ENCODE data around the gene USF2. TPM values are rescaled to one million over a fixed set of nuclear protein-coding genes. Genes with fewer than 3 reads are reported as not detected.

USF2 gene
- polyA plus RNA-seq, 4 donors = 74.7 to 127 (median 109) TPM

- DNase-seq = no peak
These were observed 31.5 kb downstream of the USF2 start for GRCh38 chr19:35300339-35300649.

GRCh38 chr19:35301961-35302360 is 33.2 kb downstream of the USF2 start:
- no peaks in the 10 kb centered on the region for H3K4me1 ChIP-seq (ENCODE audit: control insufficient read depth in 3 of 3, insufficient read depth in 2 of 3, low read depth in 1 of 3, low read length in 2 of 3)
- peaks cover 0 to 9% (median 0%) of the 10 kb centered on the region in 3 donors for H3K27me3 ChIP-seq (ENCODE audit: control insufficient read depth in 3 of 3, insufficient read depth in 3 of 3, low read length in 3 of 3)
- 89 to 98% (median 91%) methylated on average over 2 of the region's 2 CpGs for WGBS, 3 donors

More at GRCh38 chr19:35300339-35300649, 31.5 kb downstream of the USF2 start:
- Histone ChIP-seq H3K36me3 (ENCODE audit: control insufficient read depth in 3 of 3, insufficient read depth in 2 of 3, low read depth in 1 of 3, low read length in 3 of 3) (no peaks in the 10 kb centered on the region), H3K27me3 (ENCODE audit: control insufficient read depth in 3 of 3, insufficient read depth in 3 of 3, low read length in 3 of 3) (peaks cover 0 to 9% (median 0%) of the 10 kb centered on the region in 3 donors), H3K4me3 (ENCODE audit: low read depth in 1 of 3, low read length in 3 of 3) (no peak overlapping the region), H3K4me1 (ENCODE audit: control insufficient read depth in 3 of 3, insufficient read depth in 2 of 3, low read depth in 1 of 3, low read length in 2 of 3) (no peaks in the 10 kb centered on the region), H3K27ac (ENCODE audit: low read depth in 1 of 3, low read length in 2 of 3) (no peak overlapping the region), H3K9me3 (ENCODE audit: control insufficient read depth in 2 of 2, insufficient read depth in 1 of 2, low read depth in 1 of 2, low read length in 1 of 2) (no peaks in the 10 kb centered on the region)
- FAIRE-seq = no peak
- WGBS, 3 donors = 54 to 77% (median 76%) methylated on average over 10 of the region's 10 CpGs

DNA sequence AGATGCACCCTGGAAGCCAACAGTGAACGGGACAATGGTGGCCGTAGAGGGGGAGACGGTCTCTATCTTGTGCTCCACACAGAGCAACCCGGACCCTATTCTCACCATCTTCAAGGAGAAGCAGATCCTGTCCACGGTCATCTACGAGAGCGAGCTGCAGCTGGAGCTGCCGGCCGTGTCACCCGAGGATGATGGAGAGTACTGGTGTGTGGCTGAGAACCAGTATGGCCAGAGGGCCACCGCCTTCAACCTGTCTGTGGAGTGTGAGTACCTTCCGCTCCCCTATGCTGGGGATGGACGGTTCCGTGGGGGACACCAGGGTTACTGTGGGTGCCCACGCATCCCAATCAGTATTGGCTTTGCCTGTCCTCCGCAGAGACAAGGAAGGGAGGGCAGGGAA is 33.7 kb downstream of the USF2 start:
- Histone ChIP-seq H3K9me3 (ENCODE audit: control insufficient read depth in 2 of 2, insufficient read depth in 1 of 2, low read depth in 1 of 2, low read length in 1 of 2) (no peaks in the 10 kb centered on the region), H3K36me3 (ENCODE audit: control insufficient read depth in 3 of 3, insufficient read depth in 2 of 3, low read depth in 1 of 3, low read length in 3 of 3) (no peaks in the 10 kb centered on the region), H3K27me3 (ENCODE audit: control insufficient read depth in 3 of 3, insufficient read depth in 3 of 3, low read length in 3 of 3) (peaks cover 0 to 9% (median 0%) of the 10 kb centered on the region in 3 donors), H3K4me1 (ENCODE audit: control insufficient read depth in 3 of 3, insufficient read depth in 2 of 3, low read depth in 1 of 3, low read length in 2 of 3) (no peaks in the 10 kb centered on the region), H3K4me3 (ENCODE audit: low read depth in 1 of 3, low read length in 3 of 3) (no peak overlapping the region), H3K27ac (ENCODE audit: low read depth in 1 of 3, low read length in 2 of 3) (no peak overlapping the region)
- FAIRE-seq (no peak), DNase-seq (no peak)
- WGBS, 3 donors = 84 to 85% (median 84%) methylated on average over 16 of the region's 16 CpGs

More at GRCh38 chr19:35301961-35302360, 33.2 kb downstream of the USF2 start:
- no peak for FAIRE-seq
- DNase-seq = no peak
- Histone ChIP-seq H3K27ac (ENCODE audit: low read depth in 1 of 3, low read length in 2 of 3) (no peak overlapping the region), H3K36me3 (ENCODE audit: control insufficient read depth in 3 of 3, insufficient read depth in 2 of 3, low read depth in 1 of 3, low read length in 3 of 3) (no peaks in the 10 kb centered on the region), H3K9me3 (ENCODE audit: control insufficient read depth in 2 of 2, insufficient read depth in 1 of 2, low read depth in 1 of 2, low read length in 1 of 2) (no peaks in the 10 kb centered on the region), H3K4me3 (ENCODE audit: low read depth in 1 of 3, low read length in 3 of 3) (no peak overlapping the region)

DNA sequence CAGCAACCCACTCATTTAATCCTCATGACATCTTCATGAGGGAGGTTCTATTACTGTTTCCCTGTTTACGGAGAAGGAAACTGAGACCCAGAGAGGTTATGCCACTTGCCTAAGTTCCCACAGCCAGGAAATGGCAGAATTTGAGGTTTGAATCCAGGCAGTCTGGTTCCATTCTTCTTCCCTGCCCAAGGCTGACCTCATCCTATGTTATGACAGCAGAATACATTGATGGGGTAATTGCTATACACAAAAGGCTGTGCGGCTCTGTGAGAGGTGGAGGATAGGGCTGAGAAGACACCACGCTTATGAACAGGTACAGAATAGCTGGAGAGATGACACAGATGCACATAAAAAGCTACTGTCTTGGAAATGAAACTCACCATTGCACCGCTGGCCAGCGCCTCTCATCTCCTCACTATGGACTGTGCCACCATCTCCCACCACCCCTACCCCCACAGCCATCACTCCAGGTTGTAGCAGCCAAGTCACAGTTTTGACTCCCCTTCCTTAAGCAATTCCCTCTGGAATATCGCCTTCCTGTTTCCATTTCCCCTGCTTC is 34.7 kb downstream of the USF2 start:
- FAIRE-seq (no peak), DNase-seq (no peak)
- Histone ChIP-seq H3K27ac (ENCODE audit: low read depth in 1 of 3, low read length in 2 of 3) (no peak overlapping the region), H3K27me3 (ENCODE audit: control insufficient read depth in 3 of 3, insufficient read depth in 3 of 3, low read length in 3 of 3) (peaks cover 0 to 9% (median 0%) of the 10 kb centered on the region in 3 donors), H3K9me3 (ENCODE audit: control insufficient read depth in 2 of 2, insufficient read depth in 1 of 2, low read depth in 1 of 2, low read length in 1 of 2) (no peaks in the 10 kb centered on the region), H3K4me3 (ENCODE audit: low read depth in 1 of 3, low read length in 3 of 3) (no peak overlapping the region), H3K36me3 (ENCODE audit: control insufficient read depth in 3 of 3, insufficient read depth in 2 of 3, low read depth in 1 of 3, low read length in 3 of 3) (no peaks in the 10 kb centered on the region), H3K4me1 (ENCODE audit: control insufficient read depth in 3 of 3, insufficient read depth in 2 of 3, low read depth in 1 of 3, low read length in 2 of 3) (no peaks in the 10 kb centered on the region)
- 82 to 90% (median 82%) methylated on average over 6 of the region's 6 CpGs for WGBS, 3 donors

- FAIRE-seq (no peak), DNase-seq (no peak)
- 81 to 89% (median 86%) methylated on average over 11 of the region's 11 CpGs for WGBS, 3 donors
- H3K36me3 ChIP-seq (ENCODE audit: control insufficient read depth in 3 of 3, insufficient read depth in 2 of 3, low read depth in 1 of 3, low read length in 3 of 3) = no peaks in the 10 kb centered on the region
- no peak overlapping the region for H3K27ac ChIP-seq (ENCODE audit: low read depth in 1 of 3, low read length in 2 of 3)
- H3K4me1 ChIP-seq (ENCODE audit: control insufficient read depth in 3 of 3, insufficient read depth in 2 of 3, low read depth in 1 of 3, low read length in 2 of 3) = no peaks in the 10 kb centered on the region
- peaks cover 0 to 9% (median 0%) of the 10 kb centered on the region in 3 donors for H3K27me3 ChIP-seq (ENCODE audit: control insufficient read depth in 3 of 3, insufficient read depth in 3 of 3, low read length in 3 of 3)
- no peaks in the 10 kb centered on the region for H3K9me3 ChIP-seq (ENCODE audit: control insufficient read depth in 2 of 2, insufficient read depth in 1 of 2, low read depth in 1 of 2, low read length in 1 of 2)
- no peak overlapping the region for H3K4me3 ChIP-seq (ENCODE audit: low read depth in 1 of 3, low read length in 3 of 3)
These were observed 35.3 kb downstream of the USF2 start for GRCh38 chr19:35304036-35304435.

GRCh38 chr19:35305181-35305580 is 36.4 kb downstream of the USF2 start:
- 69 to 82% (median 82%) methylated on average over 6 of the region's 6 CpGs for WGBS, 3 donors
- H3K36me3 ChIP-seq (ENCODE audit: control insufficient read depth in 3 of 3, insufficient read depth in 2 of 3, low read depth in 1 of 3, low read length in 3 of 3) = no peaks in the 10 kb centered on the region
- H3K27me3 ChIP-seq (ENCODE audit: control insufficient read depth in 3 of 3, insufficient read depth in 3 of 3, low read length in 3 of 3) = peaks cover 0 to 7% (median 0%) of the 10 kb centered on the region in 3 donors
- FAIRE-seq = no peak
- H3K27ac ChIP-seq (ENCODE audit: low read depth in 1 of 3, low read length in 2 of 3) = no peak overlapping the region
- no peaks in the 10 kb centered on the region for H3K9me3 ChIP-seq (ENCODE audit: control insufficient read depth in 2 of 2, insufficient read depth in 1 of 2, low read depth in 1 of 2, low read length in 1 of 2)
- peaks cover 0 to 6% (median 0%) of the 10 kb centered on the region in 3 donors for H3K4me1 ChIP-seq (ENCODE audit: control insufficient read depth in 3 of 3, insufficient read depth in 2 of 3, low read depth in 1 of 3, low read length in 2 of 3)
- no peak overlapping the region for H3K4me3 ChIP-seq (ENCODE audit: low read depth in 1 of 3, low read length in 3 of 3)
- no peak for DNase-seq

GRCh38 chr19:35306473-35307246 is 37.9 kb downstream of the USF2 start:
- H3K4me3 ChIP-seq (ENCODE audit: low read depth in 1 of 3, low read length in 3 of 3) = no peak overlapping the region
- no peak overlapping the region for H3K27ac ChIP-seq (ENCODE audit: low read depth in 1 of 3, low read length in 2 of 3)
- H3K36me3 ChIP-seq (ENCODE audit: control insufficient read depth in 3 of 3, insufficient read depth in 2 of 3, low read depth in 1 of 3, low read length in 3 of 3) = no peaks in the 10 kb centered on the region
- WGBS, 3 donors = 81 to 85% (median 85%) methylated on average over 20 of the region's 20 CpGs
- FAIRE-seq = no peak
- peaks cover 0 to 6% (median 0%) of the 10 kb centered on the region in 3 donors for H3K4me1 ChIP-seq (ENCODE audit: control insufficient read depth in 3 of 3, insufficient read depth in 2 of 3, low read depth in 1 of 3, low read length in 2 of 3)
- no peak for DNase-seq
- peaks cover 0 to 6% (median 0%) of the 10 kb centered on the region in 3 donors for H3K27me3 ChIP-seq (ENCODE audit: control insufficient read depth in 3 of 3, insufficient read depth in 3 of 3, low read length in 3 of 3)
- H3K9me3 ChIP-seq (ENCODE audit: control insufficient read depth in 2 of 2, insufficient read depth in 1 of 2, low read depth in 1 of 2, low read length in 1 of 2) = no peaks in the 10 kb centered on the region

DNA sequence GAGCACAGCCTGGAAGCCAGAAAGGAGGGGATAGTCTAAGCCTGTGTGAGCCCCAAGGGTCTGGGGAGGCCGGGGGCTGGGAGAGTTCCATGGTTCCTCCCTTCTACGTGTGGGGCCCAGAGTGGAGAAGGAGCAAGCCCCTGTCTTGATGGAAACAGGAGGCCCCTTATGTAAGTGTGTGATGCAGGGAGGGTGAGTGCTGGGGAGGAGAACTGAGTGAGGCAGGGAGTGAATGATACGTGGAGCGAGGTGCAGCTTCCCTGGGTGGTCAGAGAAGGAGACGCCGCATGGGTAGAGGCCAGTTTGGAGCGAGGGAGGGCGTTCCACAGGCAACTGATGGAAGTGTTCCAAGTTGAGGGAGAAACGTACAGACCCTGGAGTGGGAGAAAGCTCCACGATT is 39.2 kb downstream of the USF2 start:
- Histone ChIP-seq H3K36me3 (ENCODE audit: control insufficient read depth in 3 of 3, insufficient read depth in 2 of 3, low read depth in 1 of 3, low read length in 3 of 3) (no peaks in the 10 kb centered on the region), H3K4me1 (ENCODE audit: control insufficient read depth in 3 of 3, insufficient read depth in 2 of 3, low read depth in 1 of 3, low read length in 2 of 3) (peaks cover 0 to 6% (median 0%) of the 10 kb centered on the region in 3 donors), H3K27me3 (ENCODE audit: control insufficient read depth in 3 of 3, insufficient read depth in 3 of 3, low read length in 3 of 3) (peaks cover 0 to 3% (median 0%) of the 10 kb centered on the region in 3 donors), H3K27ac (ENCODE audit: low read depth in 1 of 3, low read length in 2 of 3) (no peak overlapping the region), H3K4me3 (ENCODE audit: low read depth in 1 of 3, low read length in 3 of 3) (no peak overlapping the region), H3K9me3 (ENCODE audit: control insufficient read depth in 2 of 2, insufficient read depth in 1 of 2, low read depth in 1 of 2, low read length in 1 of 2) (no peaks in the 10 kb centered on the region)
- 73 to 87% (median 83%) methylated on average over 10 of the region's 10 CpGs for WGBS, 3 donors
- no peak for FAIRE-seq
- DNase-seq = no peak
